HG02852 (cell line): ENCODE results near the gene POU2AF1.
"Not testable (repeated sequence)": the region's sequence is repeated elsewhere in the genome, so short reads cannot be mapped to it uniquely, and the experiment has no call there.

Experiments used
- ATAC-seq: cut with Tn5 transposase; IDR thresholded peaks from one replicate; pipeline ENCODE4 v1.9.1; 2021; ENCODE audit warnings: mild to moderate bottlenecking, moderate library complexity; ENCODE audit not compliant: unreplicated experiment

Gene POU2AF1

DNA sequence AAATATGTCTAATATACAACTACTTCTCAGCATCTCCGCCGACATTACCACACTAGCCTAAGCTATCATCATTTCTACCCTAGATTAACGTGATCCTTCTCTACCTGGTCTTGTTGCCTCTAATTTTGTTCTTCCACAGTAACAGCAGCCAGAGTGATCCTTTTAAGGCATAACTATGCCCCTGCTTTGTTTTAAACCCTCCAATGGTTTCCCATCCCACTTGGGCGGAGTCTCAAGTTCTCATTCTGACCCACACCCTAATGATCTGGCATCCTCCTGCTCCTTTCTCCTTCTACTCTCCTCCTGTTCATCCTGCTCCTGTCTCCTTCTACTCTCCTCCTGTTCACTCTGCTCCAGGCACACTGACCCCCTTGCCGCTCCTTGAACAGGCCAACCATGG lies 31.9 kb upstream of the POU2AF1 start:
- no peak for ATAC-seq

GRCh38 chr11:111409915-111410314 lies 30.8 kb upstream of the POU2AF1 start:
- ATAC-seq: peak; percentile 69

DNA sequence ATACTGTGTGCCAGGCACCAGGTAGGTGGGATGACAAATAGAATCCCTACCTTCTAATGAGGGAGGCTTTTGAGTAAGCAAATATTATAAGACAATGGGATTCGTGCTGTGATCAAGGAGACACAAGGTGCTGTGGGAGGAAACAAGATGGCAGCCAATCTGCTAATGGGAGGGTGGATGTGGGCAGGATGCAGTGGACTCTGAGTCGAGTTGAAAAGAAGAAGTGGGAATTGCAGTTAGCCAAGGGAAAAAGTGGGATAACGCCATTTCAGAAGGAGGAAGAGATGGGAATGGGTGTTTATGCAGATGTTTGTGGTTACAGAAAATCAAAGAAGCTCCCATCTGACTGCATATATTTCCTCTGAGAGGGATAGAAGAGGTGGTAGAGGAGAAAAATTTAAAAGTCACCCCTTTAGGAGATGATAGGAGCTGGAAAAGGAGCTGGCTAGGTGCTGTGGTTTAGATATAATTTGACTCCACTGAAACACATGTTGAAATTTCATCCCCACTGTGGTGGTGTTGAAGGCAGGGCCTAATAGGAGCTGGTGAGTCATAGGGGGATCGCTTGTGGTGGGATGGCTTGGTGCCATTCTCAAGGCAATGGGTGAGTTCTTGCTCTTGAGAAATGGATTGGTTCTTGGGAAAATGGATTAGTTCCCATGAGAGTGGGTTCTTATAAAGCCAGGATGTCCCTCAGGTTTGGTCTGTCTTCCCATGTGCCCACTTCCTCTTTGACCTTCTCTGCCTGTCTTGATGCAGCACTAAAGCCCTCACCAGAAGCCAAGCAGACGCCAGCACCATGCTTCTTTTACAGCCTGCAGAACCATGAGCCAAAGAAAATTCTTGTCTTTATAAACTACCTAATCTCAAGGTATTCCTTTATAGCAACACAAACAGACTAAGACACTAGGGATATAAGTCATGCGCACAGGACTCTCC lies 30.0 kb upstream of the POU2AF1 start:
- peak; percentile 41 for ATAC-seq

DNA sequence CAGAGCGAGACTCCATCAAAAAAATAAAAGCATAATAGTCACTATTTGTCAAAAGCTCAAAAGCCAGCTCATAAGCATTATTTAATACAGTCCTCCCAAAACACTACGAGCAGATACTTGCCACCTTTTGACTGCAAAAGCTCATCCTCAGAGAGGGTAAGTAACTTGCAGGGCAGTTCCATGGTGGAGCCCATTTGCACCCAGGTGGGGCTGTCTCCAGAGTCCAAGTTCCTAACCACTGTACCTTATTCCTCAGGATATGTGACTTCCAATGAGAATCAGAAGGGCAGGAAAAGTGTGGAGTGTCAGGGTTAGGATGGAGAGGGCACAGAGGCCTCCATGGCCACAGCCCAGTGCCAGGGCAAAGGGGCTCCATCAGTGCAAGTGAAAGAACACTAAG lies 28.6 kb upstream of the POU2AF1 start:
- ATAC-seq: no peak

DNA sequence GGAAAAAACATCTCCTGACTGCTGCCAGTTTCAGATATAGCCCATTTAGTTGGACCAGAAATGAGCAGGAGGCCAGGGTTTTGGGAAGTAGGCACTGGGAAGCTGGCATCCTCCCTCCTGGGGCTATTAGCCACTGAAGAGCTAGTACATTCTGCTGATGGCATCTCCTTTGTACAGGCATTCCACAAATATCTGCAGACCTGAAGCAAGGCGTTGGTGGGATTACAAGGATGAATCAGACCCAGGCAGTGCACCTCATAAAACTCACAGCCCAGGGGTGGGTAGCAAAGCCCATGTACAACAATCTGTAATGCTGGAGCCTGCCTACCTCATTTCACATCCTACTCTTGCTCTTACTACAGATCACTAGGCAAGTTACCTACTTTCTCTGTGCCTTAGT lies 27.5 kb upstream of the POU2AF1 start:
- no peak for ATAC-seq

DNA sequence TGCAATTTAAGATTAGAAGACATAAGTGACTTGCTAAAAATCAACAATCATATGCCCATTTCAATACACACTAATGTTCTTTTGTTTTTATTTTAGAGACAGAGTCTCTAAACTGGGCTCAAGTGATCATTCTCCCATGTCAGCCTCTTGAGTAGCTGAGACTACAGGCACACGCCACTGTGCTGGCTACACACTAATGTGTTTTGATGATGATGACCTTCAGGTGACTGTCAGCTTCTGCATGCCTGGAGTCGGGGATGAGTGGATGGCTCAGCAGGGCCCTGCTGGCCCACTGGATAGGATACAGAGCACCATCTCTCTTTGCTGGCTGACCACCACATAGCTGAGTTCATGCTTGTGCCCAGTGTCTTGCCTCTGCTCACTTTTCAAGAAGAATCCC lies 27.0 kb upstream of the POU2AF1 start:
- no peak for ATAC-seq

DNA sequence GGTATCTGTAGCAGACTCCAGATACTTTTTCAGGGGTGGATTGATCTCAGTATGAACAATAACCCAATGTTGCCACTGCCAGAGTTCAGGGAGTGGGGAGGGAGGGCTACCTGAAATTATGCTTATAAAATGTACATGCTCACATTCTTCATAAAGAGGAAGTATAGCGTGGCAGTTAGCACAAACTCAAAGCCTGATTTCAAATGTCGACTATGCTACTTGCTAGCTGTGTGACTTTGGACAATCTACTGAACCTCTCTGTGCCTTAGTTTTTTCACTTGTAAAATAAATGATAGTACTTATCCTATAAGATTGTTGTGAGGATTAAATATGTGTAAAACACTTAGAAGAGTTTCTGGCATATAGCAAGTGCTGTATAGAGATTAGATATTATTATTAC lies 26.5 kb upstream of the POU2AF1 start:
- no peak for ATAC-seq

DNA sequence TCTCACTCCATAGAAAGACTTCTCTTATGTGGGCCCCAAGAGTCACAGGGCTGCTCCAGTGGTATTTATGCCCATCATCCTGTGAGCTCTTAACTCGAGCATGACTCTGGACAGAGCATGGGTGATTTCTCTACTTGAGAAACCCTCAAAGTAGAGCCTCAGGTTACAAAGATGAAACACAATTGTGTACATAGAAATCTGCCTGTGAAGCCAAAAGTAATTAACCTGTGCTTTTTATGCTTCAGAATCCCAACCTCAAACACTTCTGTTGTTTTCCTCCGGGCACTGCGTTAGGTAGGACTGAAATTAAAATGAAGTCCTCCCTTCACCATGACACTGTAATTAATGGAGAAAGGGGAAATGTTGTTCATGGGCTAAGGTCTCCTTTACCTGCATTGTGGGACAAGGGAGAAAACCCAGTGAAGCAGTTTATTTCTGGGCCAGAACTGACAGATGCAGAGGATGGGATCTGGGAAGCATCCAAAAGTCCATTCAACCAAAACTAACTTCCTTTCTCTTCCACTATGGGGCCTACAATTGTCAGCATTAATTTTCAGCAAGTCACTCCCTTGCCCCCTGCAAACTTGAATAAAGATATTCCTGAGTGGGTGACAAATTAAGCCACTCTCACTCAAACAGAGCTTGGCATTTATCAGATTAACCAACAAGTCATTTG lies 24.1 kb upstream of the POU2AF1 start:
- ATAC-seq: no peak

- ATAC-seq: no peak
Observed at GRCh38 chr11:111402411-111402810, 23.3 kb upstream of the POU2AF1 start.

- ATAC-seq: not testable (repeated sequence)
Observed at GRCh38 chr11:111401957-111402356, 22.9 kb upstream of the POU2AF1 start.

DNA sequence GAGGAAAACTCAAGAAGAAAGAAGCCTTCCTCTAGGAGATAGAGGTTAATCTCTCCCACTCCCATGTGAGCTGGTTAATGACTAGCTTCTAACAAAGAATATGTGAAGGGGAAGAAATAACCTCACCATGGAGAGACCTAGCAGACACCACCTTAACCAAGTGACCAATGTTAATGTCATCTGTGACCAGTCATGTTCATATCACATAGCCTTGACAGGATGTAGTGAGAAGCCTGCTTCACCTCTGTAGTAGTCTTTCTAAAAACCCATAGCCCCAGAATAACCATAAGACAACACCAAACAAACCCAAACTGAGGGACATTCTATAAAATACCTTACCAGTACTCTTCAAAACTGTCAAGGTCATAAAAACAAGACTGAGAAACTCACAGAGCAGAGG lies 21.5 kb upstream of the POU2AF1 start:
- ATAC-seq: no peak

GRCh38 chr11:111399187-111400031 lies 20.3 kb upstream of the POU2AF1 start:
- no peak for ATAC-seq

DNA sequence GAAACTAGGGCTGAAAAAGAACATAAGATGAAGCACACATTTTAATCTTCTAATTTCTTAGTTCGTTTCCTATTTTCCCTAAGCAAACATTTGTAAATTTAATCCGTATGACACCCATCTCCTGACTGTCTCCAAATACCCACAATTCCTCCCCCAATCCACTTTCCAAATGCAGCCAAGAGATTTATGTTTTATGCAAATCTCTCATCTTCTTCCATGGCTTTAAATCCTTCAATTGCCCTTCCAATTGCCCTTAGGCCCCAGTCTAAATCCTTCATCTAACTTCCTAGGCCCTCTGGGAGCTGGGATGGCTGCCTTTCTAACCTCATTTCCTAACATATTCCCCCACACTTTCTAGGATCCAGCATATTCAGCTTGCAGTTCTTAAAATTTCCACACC lies 18.0 kb upstream of the POU2AF1 start:
- no peak for ATAC-seq

DNA sequence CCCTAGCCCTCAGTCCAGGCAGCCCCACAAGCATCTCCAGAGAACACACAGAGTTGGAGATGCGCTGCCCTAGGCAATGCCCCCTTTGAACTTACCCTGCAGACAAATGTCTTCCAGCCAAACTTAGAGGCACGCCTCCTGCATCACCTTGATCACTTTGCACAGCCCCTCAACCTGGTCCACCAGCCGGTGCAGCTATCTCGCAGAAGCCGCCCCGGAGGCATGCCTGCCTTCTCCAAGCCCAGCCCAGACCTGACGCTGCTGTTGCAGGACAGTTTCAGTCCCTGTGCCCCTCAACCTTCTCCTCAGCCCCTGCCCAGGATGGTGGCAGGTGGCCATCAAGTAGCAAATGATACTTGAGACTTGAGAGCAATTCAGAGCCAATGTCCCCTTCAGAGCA lies 16.7 kb upstream of the POU2AF1 start:
- ATAC-seq: no peak

DNA sequence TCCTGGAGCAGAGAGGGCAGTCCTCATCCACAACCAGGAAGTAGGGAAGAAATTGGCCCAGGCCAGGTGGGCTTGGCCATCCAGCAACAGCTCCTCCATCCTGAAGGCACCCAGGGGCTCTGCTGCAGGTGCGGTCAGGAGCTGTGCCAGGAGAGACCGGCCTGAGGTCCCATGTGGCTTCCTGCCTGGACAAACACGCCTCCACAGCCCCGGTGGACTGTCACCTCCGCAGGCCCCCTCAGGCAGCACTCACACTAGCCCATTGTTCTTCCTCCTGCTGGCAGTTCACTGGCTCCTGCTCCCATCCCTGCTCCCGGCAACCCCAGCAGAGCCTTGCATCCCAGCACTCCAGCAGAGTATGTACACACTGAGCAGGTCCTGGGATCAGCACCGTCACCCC lies 16.0 kb upstream of the POU2AF1 start:
- no peak for ATAC-seq

DNA sequence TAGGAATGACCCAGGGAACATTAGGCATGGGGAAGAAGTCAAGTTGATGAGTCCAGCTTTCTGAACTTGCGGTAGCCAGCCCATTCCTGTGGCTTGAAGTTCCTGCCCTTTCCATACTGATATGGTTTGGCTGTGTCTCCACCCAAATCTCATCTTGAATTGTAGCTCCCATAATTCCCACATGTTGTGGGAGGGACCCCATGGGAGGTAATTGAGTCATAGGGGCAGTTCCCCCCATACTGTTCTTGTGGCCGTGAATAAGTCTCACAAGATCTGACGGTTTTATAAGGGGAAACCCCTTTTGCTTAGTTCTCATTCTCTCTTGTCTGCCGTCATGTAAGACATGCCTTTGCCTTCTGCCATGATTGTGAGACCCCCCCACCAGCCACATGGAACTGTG lies 15.1 kb upstream of the POU2AF1 start:
- ATAC-seq: not testable (repeated sequence)

DNA sequence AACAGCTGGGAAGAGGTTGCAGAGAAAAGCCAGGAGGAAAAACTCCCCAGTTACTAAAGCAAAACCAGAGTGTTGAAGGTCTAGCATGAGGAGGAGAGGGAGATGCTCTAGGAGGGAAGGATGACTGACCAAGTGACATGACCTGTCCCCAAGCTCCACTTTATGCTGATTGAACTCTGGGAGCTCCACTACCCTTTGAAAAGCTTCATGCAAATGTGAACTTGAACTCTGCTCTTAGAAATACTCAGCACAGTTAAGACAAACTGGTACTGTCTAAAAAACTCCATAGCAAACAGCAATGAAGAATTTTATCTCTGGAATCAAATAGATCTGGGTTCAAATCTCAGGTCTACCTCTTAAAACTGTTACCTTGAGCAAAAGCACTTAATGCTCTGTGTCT lies 14.5 kb upstream of the POU2AF1 start:
- ATAC-seq: no peak

- no peak for ATAC-seq
Observed at GRCh38 chr11:111393096-111393495, 14.0 kb upstream of the POU2AF1 start.

DNA sequence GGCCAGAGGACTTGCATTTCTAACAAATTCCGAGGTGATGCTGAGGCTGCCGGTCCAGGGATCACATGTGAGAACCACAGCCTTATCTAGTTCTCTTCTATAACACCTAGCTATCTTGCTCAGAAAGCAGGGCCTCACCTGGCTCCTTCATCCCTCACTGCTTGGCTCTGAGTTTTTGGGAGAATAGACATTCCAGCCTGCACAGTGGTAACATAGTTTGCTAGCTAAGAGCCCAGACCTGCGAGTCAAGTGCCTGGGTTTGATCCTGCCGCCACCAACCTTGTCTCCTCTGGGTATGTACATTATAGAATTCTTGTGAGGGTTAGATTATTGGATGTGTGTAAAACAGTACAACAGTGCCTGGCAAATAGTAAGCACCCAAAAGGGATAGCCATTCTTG lies 13.5 kb upstream of the POU2AF1 start:
- ATAC-seq: no peak

DNA sequence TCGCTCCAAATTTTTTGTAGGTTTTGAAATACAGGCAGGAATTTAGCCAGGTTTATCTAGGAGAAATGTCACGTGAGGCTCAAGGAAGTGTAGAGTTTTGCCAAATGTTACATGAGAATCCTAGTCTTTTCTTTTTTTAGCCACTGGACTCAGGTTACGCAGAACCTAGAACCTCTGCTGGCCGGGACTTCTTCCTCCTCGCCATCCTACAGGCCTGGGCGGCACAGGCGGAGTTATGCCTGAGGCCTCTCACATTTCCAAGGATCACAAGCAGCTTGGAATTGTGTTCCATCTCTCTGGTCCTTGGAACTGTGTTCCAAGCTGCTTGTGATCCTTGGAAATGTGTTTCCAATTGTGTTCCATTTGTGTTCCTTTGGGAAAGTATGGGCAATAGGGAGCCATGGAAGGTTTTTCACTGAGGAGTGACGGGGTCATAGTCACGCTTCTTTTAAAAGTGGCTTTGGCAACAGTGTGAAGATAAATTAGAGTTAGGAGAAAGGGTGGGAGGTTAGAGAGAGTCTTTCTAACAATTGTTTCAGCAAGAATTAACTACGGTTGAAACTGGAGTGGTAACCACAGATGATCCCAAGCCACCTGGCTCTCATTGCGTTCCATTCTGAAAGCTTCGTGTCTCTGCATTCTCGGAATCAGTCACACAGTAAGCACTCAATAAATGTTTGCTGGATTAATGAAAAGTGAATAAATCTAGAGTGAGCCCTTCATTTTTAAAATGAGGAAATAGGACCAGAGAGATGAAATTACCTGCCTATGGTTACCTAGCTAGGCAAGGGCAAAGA lies 12.5 kb upstream of the POU2AF1 start:
- no peak for ATAC-seq

DNA sequence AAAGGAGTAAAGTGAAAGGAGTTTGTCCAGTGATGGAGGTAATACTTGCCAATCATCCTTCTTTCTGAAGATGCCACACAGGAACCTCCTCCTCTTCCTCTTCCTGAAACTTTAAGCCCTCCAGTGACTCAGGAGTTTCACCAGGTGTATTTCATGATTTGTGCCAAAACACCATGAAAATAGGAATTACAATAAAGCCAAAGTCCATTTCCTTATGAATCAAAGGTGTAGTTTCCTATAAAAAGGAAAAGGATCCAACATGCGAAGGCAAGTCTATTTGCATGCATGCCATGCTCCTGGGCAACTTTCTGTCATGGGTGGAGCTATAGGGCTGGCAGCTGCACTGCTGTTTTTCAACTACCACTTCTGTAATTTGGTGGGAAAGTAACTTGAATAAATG lies 9.8 kb upstream of the POU2AF1 start:
- ATAC-seq: no peak
